ENCODE data around the gene NECAB3.

- no peak for TF ChIP-seq EZH2 (optimal IDR thresholded peaks at IDR 0.05; ENCODE audit: low read depth, low read length)
- TF ChIP-seq CTCF (IDR thresholded peaks at IDR 0.05; ENCODE audit: low read length): no peak
Observed at GRCh38 chr20:33651562-33652048, 22.6 kb downstream of the NECAB3 start.

Data from MM.1S (cell line).